Upper lobe of left lung (tissue), 6 donors: ENCODE data around the gene RDH5. TPM values are rescaled to one million over a fixed set of nuclear protein-coding genes. Genes with fewer than 3 reads are reported as not detected.

Experiments
- ATAC-seq, 2 donors: fragments of 200-7000 bp; cut with Tn5 transposase; one replicate each; pipeline ENCODE4 v1.9.1; 2022; ENCODE audit warnings: mild to moderate bottlenecking in 2 of 2, moderate library complexity in 2 of 2; ENCODE audit not compliant: low FRiP score in 2 of 2
- DNase-seq, 2 donors: peaks; one replicate each; pipeline ENCODE4 v3.0.0-alpha.2; 2019 to 2020
- H3K27ac ChIP-seq, 4 donors: fragments of 200-600 bp; sonication (generic); one replicate each; pipeline ENCODE4 v1.5.1; 2016 to 2019
- H3K27me3 ChIP-seq, 4 donors: fragments of 200-600 bp; sonication (generic); one replicate each; pipeline ENCODE4 v1.5.1; 2017 to 2019
- H3K36me3 ChIP-seq, 4 donors: fragments of 200-600 bp; sonication (generic); one replicate each; pipeline ENCODE4 v1.5.1; 2016 to 2019
- H3K4me1 ChIP-seq, 4 donors: fragments of 200-600 bp; sonication (generic); one replicate each; pipeline ENCODE4 v1.5.1; 2018 to 2019
- H3K4me3 ChIP-seq, 4 donors: fragments of 200-600 bp; sonication (generic); one replicate each; pipeline ENCODE4 v1.5.1; 2017 to 2019; ENCODE audit warnings: mild to moderate bottlenecking in 2 of 4, moderate library complexity in 1 of 4
- H3K9me3 ChIP-seq, 4 donors: fragments of 200-600 bp; sonication (generic); one replicate each; pipeline ENCODE4 v1.5.1; 2018 to 2019
- CTCF ChIP-seq, 6 experiments: fragments of 450-650 bp in 4 of 6; fragments of 200-600 bp in 2 of 6; sonication (generic) in 2 of 6; IDR thresholded peaks; one replicate each; pipeline ENCODE4 v1.5.1; 2016 to 2019; ENCODE audit warnings: antibody characterized with exemption in 6 of 6
- EP300 ChIP-seq, 4 donors: sonication (generic); formaldehyde crosslinking; IDR thresholded peaks; one replicate each; pipeline ENCODE4 v1.5.1; 2017; ENCODE audit warnings: antibody characterized with exemption in 4 of 4, control low read depth in 2 of 4
- POLR2A ChIP-seq, 4 donors: fragments of 450-650 bp; IDR thresholded peaks; one replicate each; pipeline ENCODE4 v1.5.1; 2016 to 2017; ENCODE audit warnings: antibody characterized with exemption in 4 of 4, mild to moderate bottlenecking in 2 of 4
- POLR2AphosphoS5 ChIP-seq, 2 donors: sonication (generic); formaldehyde crosslinking; IDR thresholded peaks; one replicate each; pipeline ENCODE4 v1.5.1; 2017; ENCODE audit warnings: antibody characterized with exemption in 2 of 2
- WGBS, 2 donors: methylation state at CpG; one replicate each; pipeline ENCODE4 v1.1.5; 2017 to 2018; 5-methylcytosine and 5-hydroxymethylcytosine counted together
- total RNA-seq, 6 donors: library from RNA; depleted of rRNA in 4 of 6; stranded (reverse); fragments of >200 nt in 4 of 6; gene quantifications; one replicate each; pipeline versions ENCODE4 v1.1.0 to v1.2.1, GENCODE V29; 2016 to 2021
- donor health status: DM: no; HTN: no; CAD: no; lungs with moderate emphysema.
- donor health status: DM: no; HTN: yes; CAD: no; lungs with severe emphysema.

The RDH5 gene
- total RNA-seq, 6 donors from 2014 or later = 3.8 to 37.7 (median 5.6) TPM

GRCh38 chr12:55698241-55698955 is 21.8 kb upstream of the RDH5 start:
- 89% methylated on average over 6 to 16 of the region's 16 CpGs for WGBS, 2 donors
- Histone ChIP-seq H3K36me3 (no peaks in the 10 kb centered on the region), H3K4me1 (no peaks in the 10 kb centered on the region), H3K4me3 (no peak overlapping the region), H3K27me3 (no peaks in the 10 kb centered on the region), H3K27ac (no peak overlapping the region), H3K9me3 (no peaks in the 10 kb centered on the region)
- no peak for TF ChIP-seq CTCF (IDR thresholded peaks at IDR 0.05)
- no peak for TF ChIP-seq POLR2A (IDR thresholded peaks at IDR 0.05)
- TF ChIP-seq POLR2AphosphoS5 (IDR thresholded peaks at IDR 0.05) = no peak
- no peak for TF ChIP-seq EP300 (IDR thresholded peaks at IDR 0.05)
- DNase-seq = no peak
- no peak for ATAC-seq

GRCh38 chr12:55698965-55699364 is 21.2 kb upstream of the RDH5 start:
- DNase-seq = no peak
- TF ChIP-seq CTCF (IDR thresholded peaks at IDR 0.05) (no peak), POLR2A (IDR thresholded peaks at IDR 0.05) (no peak), EP300 (IDR thresholded peaks at IDR 0.05) (no peak), POLR2AphosphoS5 (IDR thresholded peaks at IDR 0.05) (no peak)

GRCh38 chr12:55699471-55700055 is 20.6 kb upstream of the RDH5 start:
- Histone ChIP-seq H3K4me1 (no peaks in the 10 kb centered on the region), H3K36me3 (no peaks in the 10 kb centered on the region), H3K27me3 (no peaks in the 10 kb centered on the region), H3K27ac (no peak overlapping the region), H3K4me3 (no peak overlapping the region), H3K9me3 (no peaks in the 10 kb centered on the region)
- 69 to 82% methylated on average over 5 of the region's 5 CpGs for WGBS, 2 donors
- no peak for ATAC-seq
- DNase-seq = no peak
- TF ChIP-seq POLR2AphosphoS5 (IDR thresholded peaks at IDR 0.05) (no peak), EP300 (IDR thresholded peaks at IDR 0.05) (no peak), POLR2A (IDR thresholded peaks at IDR 0.05) (no peak), CTCF (IDR thresholded peaks at IDR 0.05) (no peak)

More at GRCh38 chr12:55698965-55699364, 21.2 kb upstream of the RDH5 start:
- ATAC-seq = no peak
- Histone ChIP-seq H3K27ac (no peak overlapping the region), H3K4me1 (no peaks in the 10 kb centered on the region), H3K9me3 (no peaks in the 10 kb centered on the region), H3K4me3 (no peak overlapping the region), H3K27me3 (no peaks in the 10 kb centered on the region), H3K36me3 (no peaks in the 10 kb centered on the region)
- WGBS, 2 donors = 85 to 100% methylated on average over 1 of the region's 1 CpG

DNA sequence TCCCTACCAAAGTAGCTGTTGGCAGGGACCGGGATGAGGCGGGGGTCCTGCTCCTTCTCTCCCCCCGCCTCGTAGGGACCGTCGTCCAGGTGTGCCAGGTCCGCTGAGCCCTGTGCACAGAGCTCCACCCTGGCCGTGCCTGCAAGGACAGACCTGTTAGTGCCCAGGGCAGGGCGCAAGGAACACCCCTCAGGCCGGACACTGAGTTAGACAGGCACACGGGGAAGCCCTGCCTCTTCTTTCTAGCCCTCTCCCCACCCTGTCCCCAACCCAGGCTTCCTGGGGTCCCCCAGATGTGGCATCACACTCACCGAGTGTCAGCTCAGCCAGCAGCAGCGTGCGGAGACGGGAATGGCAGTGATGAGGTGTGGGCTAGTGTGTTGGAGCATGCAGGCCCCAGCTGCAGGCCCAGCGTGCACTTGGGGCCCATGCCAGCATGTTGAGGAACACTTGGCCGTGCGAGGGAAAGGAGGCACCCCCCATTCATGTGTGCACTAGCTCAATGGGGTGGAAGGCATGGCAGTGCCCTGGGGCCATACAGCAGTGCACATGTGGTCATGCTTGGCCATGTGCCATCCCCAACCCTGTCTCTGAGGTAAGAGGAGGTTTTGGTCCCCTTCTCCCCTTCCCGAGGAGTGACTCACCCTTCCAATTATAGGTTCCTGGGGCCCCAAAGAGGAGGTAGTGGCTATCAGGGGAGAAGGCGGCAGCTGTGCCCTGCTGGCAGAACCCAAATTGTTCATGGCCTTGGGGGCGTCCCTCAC is 19.8 kb upstream of the RDH5 start:
- no peak for TF ChIP-seq CTCF (IDR thresholded peaks at IDR 0.05)
- TF ChIP-seq EP300 (IDR thresholded peaks at IDR 0.05) = no peak
- no peak for TF ChIP-seq POLR2A (IDR thresholded peaks at IDR 0.05)
- TF ChIP-seq POLR2AphosphoS5 (IDR thresholded peaks at IDR 0.05) = no peak
- Histone ChIP-seq H3K9me3 (no peaks in the 10 kb centered on the region), H3K27ac (no peak overlapping the region), H3K27me3 (no peaks in the 10 kb centered on the region), H3K4me3 (no peak overlapping the region), H3K36me3 (no peaks in the 10 kb centered on the region), H3K4me1 (no peaks in the 10 kb centered on the region)
- peak in 1 of 2 donors; percentile 61 for DNase-seq
- ATAC-seq = no peak
- 81 to 83% methylated on average over 16 to 20 of the region's 21 CpGs for WGBS, 2 donors
